ENCODE data around the gene RRBP1. TPM values are rescaled to one million over a fixed set of nuclear protein-coding genes. Genes with fewer than 3 reads are reported as not detected.

RRBP1 gene
- total RNA-seq, 1 experiment from 2014 or later, result 106 TPM

- no peak for DNase-seq (ENCODE audit: low read depth)
These were observed 70.8 kb downstream of the RRBP1 start for GRCh38 chr20:17611290-17611539.

- no peak for DNase-seq (ENCODE audit: low read depth)
These were observed 71.3 kb downstream of the RRBP1 start for GRCh38 chr20:17610566-17611289.

DNA sequence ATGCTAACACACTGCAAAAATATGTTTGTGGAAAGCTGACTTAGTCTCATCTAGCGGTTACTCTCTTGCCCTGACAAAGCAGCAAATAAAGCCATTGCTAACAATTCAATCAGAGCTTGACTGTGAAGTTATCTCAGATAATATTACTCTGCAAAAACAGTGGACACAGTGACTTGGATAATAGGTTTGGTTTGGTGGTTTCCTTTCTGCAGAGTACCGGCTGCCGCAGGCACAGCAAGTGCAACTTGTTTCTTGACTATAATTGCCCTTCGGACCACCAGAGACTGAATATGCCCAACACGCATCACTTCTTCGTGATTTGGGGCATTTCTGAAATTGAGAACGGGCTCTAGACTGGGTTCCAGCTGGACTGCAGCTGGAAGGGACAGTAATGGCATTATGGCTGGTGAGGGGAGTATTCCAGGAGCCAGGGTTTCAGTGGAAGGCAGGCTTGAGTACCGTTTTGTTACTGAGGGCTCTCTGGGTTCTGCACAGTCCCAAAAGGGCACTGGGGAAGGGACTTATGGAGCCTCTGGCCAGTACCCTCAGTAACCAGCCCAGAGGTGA lies 72.1 kb downstream of the RRBP1 start:
- no peak for DNase-seq (ENCODE audit: low read depth)

GRCh38 chr20:17608701-17609497 lies 73.1 kb downstream of the RRBP1 start:
- no peak for DNase-seq (ENCODE audit: low read depth)

DNA sequence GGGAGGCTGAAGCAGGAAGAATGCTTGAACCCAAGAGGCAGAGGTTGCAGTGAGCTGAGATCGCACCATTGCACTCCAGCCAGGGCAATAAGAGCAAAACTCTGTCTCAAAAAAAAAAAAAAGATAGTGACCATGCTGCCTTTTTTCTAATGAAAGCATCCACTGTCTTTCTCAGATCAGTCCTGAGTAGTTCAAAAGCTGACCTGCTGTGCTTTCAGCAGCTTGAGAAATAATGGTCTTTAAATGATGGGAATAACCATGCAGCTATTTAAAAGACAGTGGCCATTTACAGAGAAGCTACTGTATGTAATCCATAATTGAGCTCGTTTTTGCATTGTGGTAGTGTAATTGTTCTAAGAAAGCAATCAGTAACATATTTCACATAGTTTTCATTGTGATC lies 76.0 kb downstream of the RRBP1 start:
- DNase-seq (ENCODE audit: low read depth), result no peak

DNA sequence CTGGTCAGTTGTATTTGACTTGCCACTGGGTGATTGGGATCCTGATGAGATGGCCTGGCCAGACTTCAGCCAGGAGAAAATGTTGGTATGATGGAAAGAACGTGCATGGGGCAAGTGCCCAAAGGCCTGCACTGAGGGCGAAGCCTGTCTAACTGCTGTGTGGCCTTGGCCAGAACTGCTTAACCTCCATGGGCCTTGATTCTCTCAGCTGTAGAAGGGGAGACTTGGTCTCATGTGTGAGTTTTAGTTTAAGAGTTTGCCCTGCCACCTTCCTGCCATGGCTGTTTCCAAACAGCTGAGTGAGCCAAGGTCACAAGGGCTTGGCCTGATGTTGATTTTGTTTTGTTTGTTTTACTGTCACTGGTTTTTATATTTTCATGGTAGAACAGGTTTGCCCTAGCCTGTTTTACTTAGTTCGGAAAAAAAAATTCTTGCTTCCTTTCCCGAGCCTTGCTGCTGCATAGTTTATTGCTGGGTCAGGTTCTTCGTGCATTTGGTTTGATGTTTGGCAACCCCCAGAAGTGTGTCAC lies 76.8 kb downstream of the RRBP1 start:
- no peak for DNase-seq (ENCODE audit: low read depth)

DNA sequence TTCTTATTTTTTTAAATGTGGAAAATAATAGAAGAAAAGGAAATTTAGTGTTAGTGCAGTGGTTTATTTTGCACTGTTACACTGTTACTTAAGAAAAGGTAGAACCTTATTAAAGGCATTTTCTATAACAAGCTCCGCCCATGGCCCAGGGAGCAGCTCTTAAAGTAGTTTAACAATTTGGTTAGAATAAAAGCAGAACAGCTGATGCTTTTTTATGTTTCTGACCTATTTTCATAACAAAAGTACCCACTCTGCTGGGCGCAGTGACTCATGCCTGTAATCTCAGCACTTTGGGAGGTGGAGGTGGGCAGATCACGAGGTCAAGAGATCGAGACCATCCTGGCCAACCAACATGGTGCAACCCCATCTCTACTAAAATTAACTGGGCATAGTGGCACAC lies 79.5 kb downstream of the RRBP1 start:
- no peak for DNase-seq (ENCODE audit: low read depth)

DNA sequence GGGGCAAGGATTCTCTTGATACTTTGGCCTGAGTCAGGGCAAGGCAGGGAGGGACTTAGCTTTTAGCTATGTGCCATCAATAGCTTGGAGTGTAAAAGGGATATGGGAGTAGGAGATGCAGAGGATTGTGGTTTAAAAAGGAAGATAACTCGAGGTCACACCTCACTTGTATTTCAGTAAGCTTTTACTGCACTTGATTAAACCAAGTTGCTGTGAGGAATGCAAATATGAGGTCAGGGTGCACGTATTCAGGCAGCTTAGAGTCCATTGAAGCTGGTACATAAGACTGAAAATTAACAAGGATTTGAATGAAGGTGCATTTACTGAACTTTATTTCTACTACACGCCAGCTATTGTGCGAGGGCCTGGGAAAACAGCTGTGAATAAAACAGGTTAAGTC lies 80.1 kb downstream of the RRBP1 start:
- no peak for DNase-seq (ENCODE audit: low read depth)

GRCh38 chr20:17598013-17598550 lies 84.0 kb downstream of the RRBP1 start:
- DNase-seq (ENCODE audit: low read depth), result no peak

- DNase-seq (ENCODE audit: low read depth), result no peak
These were observed 86.2 kb downstream of the RRBP1 start for GRCh38 chr20:17595856-17596255.

GRCh38 chr20:17594443-17594842 lies 87.6 kb downstream of the RRBP1 start:
- DNase-seq (ENCODE audit: low read depth), result no peak

- no peak for DNase-seq (ENCODE audit: low read depth)
These were observed 88.1 kb downstream of the RRBP1 start for GRCh38 chr20:17593902-17594301.

DNA sequence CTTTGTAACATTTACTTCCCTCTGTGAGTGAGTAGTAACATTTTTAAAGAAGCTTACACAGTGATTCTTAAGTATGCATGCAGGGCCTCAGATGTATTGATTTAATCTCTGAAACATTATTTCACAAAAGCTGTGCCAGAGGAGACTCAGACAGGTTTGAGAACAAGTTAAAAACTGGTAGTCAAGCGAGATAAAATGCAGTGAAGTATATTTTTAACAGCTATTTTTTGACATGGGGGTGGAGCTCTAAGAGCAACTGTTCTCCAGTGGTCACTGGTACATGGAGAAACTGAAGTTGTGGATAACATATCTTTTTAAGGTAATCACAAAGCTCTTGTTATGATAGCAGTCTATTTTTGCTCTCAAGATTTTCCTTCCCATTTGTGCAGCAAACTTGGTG lies 91.8 kb downstream of the RRBP1 start:
- DNase-seq (ENCODE audit: low read depth), result no peak

DNA sequence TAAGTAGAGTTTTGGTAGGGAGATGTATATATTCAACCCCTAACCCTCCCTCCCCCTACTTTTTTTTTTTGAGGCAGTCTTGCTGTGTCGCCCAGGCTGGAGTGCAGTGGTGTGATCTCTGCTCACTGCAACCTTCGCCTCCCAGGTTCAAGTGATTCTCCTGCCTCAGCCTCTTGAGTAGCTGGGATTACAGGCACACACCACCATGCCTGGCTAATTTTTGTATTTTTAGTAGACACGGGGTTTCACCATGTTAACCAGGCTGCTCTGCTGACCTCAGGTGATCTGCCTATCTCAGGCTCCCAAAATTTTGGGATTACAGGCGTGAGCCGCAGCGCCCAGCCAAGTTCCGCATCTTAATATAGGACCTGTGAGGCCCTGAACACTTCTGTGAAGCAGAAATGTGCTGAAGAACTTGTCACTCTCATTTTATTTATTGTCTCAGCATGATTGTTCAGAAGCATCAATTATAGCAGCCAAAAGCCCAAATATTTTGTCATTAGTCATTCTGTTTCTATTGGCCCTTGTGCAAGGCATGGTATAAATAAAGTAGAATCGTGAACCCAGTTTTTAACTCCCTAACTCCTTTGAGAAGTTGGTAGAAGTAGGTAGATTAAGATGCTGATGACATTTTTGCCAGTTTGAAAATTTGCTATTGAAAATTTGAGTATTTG lies 92.7 kb downstream of the RRBP1 start:
- no peak for DNase-seq (ENCODE audit: low read depth)

DNA sequence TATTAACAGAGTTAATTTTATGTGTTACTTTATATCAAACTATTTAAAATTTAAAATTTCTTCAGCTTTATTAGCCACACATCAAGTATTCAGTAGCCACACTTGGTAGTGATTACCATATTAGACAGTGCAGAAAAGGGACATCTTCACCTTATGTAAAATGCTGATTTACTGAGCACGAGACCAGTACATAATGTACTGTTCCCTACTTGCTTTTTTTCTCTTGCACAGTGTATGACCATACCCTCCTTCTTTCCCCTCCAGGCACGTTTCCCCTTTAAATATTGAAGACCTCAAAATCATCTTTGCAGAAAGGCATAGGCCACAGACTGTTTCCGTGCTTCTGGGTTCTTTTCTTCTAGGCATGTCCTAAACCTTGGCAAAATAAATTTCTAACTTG lies 94.2 kb downstream of the RRBP1 start:
- no peak for DNase-seq (ENCODE audit: low read depth)

DNA sequence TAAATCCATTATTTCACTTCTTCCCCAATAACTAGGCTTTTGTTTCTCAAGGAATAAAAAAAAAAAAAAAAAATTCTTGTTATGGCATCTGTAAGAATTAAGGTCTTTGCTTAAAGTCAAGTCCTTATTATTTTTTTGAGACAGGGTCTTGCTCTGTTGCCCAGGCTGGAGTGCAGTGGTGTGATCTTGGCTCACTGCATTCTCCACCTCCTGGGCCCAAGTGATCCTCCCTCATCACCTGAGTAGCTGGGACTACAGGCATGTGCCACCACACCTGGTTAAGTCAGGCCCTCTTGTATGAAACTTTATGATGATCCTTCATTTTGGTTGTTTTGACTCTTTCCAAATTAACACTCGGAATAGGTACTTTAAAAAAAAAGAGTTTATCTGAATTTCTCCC lies 94.9 kb downstream of the RRBP1 start:
- DNase-seq (ENCODE audit: low read depth), result no peak

GRCh38 chr20:17586250-17586649 lies 95.8 kb downstream of the RRBP1 start:
- no peak for DNase-seq (ENCODE audit: low read depth)

GRCh38 chr20:17584689-17585088 lies 97.4 kb downstream of the RRBP1 start:
- no peak for DNase-seq (ENCODE audit: low read depth)

DNA sequence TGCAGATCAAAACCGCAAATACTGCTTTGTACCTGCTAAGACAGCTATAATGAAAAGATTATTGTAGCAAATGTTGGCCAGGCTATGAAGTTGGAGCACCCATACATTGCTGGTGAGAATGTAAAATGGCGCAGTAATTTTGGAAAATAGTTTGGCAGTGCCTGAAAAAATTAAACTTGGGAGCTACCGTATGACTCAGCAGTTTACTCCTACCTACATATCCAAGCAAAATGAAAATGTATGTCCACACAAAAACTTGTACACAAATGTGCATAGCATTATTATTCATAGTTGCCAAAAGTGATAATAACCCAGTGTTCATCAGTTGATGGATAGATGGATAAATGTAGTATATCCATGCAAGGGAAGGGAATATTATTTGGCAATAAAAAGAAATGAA lies 98.9 kb downstream of the RRBP1 start:
- DNase-seq (ENCODE audit: low read depth), result no peak

- DNase-seq (ENCODE audit: low read depth), result no peak
These were observed 101.1 kb downstream of the RRBP1 start for GRCh38 chr20:17580895-17581294.

DNA sequence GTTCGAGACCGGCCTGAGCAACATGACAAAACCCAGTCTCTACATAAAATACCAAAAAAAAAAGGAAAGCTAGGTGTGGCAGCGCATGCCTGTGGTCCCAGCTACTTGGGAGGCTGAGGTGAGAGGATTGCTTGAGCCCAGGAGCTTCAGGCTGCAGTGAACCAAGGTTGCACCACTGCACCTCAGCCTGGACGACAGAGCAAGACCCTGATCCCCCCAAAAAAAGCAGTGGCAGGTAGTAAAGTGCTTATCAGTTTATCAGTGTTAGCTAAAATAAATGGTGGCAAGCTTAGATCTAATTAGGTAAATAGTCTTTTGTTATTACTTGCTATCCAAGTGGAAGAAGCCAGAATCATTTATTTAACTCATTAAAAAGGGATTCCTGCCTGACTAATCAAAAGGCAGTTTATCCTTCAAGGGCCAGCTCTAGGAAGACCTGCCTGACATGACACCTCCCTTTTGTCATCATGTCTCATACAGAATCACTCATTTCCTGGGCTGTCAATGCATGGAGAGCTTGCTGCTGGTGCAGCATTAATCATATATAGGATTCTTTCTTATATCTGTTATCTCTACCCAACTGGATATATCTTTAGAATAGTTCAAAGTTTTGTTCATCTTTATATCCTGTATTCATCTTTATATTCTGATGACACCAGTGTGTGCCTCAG lies 102.5 kb downstream of the RRBP1 start:
- peak; percentile 75 for DNase-seq (ENCODE audit: low read depth)
